Panc1 (cell line): ENCODE measurements around the gene NCBP2L. TPM values are rescaled to one million over a fixed set of nuclear protein-coding genes. Genes with fewer than 3 reads are reported as not detected.

ENCODE experiments used
- ATAC-seq: fragments of 200-7000 bp; cut with Tn5 transposase; 2 replicates; pipeline ENCODE4 v1.9.1; 2020; ENCODE audit warnings: mild to moderate bottlenecking, moderate library complexity
- BruUV-seq: library from RNA; stranded (reverse); fragments of 400-500 nt; replicated peaks from 2 replicates; lab custom pipeline; 2021; lab: Mats Ljungman, UMichigan
- CTCF ChIA-PET: fragments of 300-600 bp; sonication (Branson Sonifier 250); formaldehyde crosslinking; loops from one replicate; lab custom pipeline; 2022; ENCODE audit warnings: antibody characterized with exemption; lab: Charles Lee
- POLR2A ChIA-PET: fragments of 300-600 bp; sonication (Branson Sonifier 250); formaldehyde crosslinking; loops from one replicate; lab custom pipeline; 2022; ENCODE audit warnings: antibody characterized with exemption; lab: Charles Lee
- DNase-seq: peaks from one replicate; pipeline ENCODE4 v3.0.0-alpha.2; 2010; ENCODE audit warnings: low read depth, low spot score
- H3K27ac ChIP-seq: 2 replicates; pipeline ENCODE4 v1.5.1; 2011; ENCODE audit warnings: mild to moderate bottlenecking, low read length, inconsistent platforms
- H3K27me3 ChIP-seq: fragments of 200-500 bp; sonication (Bioruptor generic); 2 replicates; pipeline ENCODE4 v1.6.0; 2014; ENCODE audit warnings: low read length, inconsistent platforms; ENCODE audit not compliant: control insufficient read depth, insufficient read depth
- H3K36me3 ChIP-seq: fragments of 200-500 bp; sonication (Bioruptor generic); 2 replicates; pipeline ENCODE4 v1.5.1; 2014; ENCODE audit warnings: inconsistent platforms, mild to moderate bottlenecking, low read length, moderate library complexity; ENCODE audit not compliant: control insufficient read depth, insufficient read depth
- H3K4me1 ChIP-seq: 2 replicates; pipeline ENCODE4 v1.5.1; 2011; ENCODE audit warnings: inconsistent platforms, mild to moderate bottlenecking, low read length, moderate library complexity; ENCODE audit not compliant: control insufficient read depth, insufficient read depth
- H3K4me3 ChIP-seq, 2 experiments: 2 replicates each; pipeline ENCODE4 v1.5.1; 2011 to 2012; ENCODE audit warnings: low read depth in 2 of 2, low read length in 2 of 2, mild to moderate bottlenecking in 2 of 2, inconsistent platforms in 1 of 2, moderate library complexity in 1 of 2
- H3K9me3 ChIP-seq: fragments of 200-500 bp; sonication (Bioruptor generic); 2 replicates; pipeline ENCODE4 v1.5.1; 2014; ENCODE audit warnings: low read depth, mild to moderate bottlenecking, inconsistent platforms, low read length, moderate library complexity; ENCODE audit not compliant: control insufficient read depth, insufficient read depth
- CTCF ChIP-seq: fragments of 450-650 bp; IDR thresholded peaks from 2 replicates; pipeline ENCODE4 v1.5.1; 2017; ENCODE audit warnings: mild to moderate bottlenecking
- POLR2AphosphoS5 ChIP-seq: IDR thresholded peaks from 2 replicates; pipeline ENCODE4 v1.6.1; 2012; ENCODE audit warnings: mild to moderate bottlenecking, low read depth, low read length, moderate library complexity
- REST ChIP-seq, 2 experiments: IDR thresholded peaks; 2 replicates each; pipeline ENCODE4 v1.6.1; 2011 to 2012; ENCODE audit warnings: low read depth in 2 of 2, control low read depth in 1 of 2, low read length in 1 of 2, mild to moderate bottlenecking in 1 of 2, moderate library complexity in 1 of 2; ENCODE audit not compliant: insufficient read depth in 1 of 2
- SIN3A ChIP-seq: IDR thresholded peaks from 2 replicates; pipeline ENCODE4 v1.6.1; 2012; ENCODE audit warnings: low read depth, mild to moderate bottlenecking, low read length, moderate library complexity, borderline replicate concordance; ENCODE audit not compliant: insufficient read depth
- TCF7L2 ChIP-seq: IDR thresholded peaks from 2 replicates; pipeline ENCODE4 v1.6.1; 2011; ENCODE audit warnings: mild to moderate bottlenecking, low read depth, low read length, inconsistent platforms
- in situ Hi-C: cut with HindIII; loops from 2 replicates; pipeline ENCODE4 v1.10.0; 2016; ENCODE audit warnings: low sequenced_read_pairs, low pct_unique_long_range_greater_than_20kb
- intact Hi-C: fragments of 100-400 bp; cut with micrococcal nuclease; formaldehyde crosslinking; loops from one replicate; pipeline ENCODE4 v1.10.0; 2022; ENCODE audit not compliant: unreplicated experiment
- total RNA-seq: library from RNA; stranded (reverse); gene quantifications from one replicate; pipeline ENCODE4 v1.2.1, GENCODE V29; 2021; ENCODE audit not compliant: unreplicated experiment

Gene NCBP2L
- total RNA-seq, 1 experiment from 2014 or later, result not detected

- in situ Hi-C loops, result no loop called here
- Histone ChIP-seq H3K27ac (no peak overlapping the region), H3K4me1 (peaks cover 7% of the 10 kb centered on the region), H3K4me3 (no peak overlapping the region), H3K27me3 (peaks cover 3% of the 10 kb centered on the region), H3K9me3 (no peaks in the 10 kb centered on the region), H3K36me3 (no peaks in the 10 kb centered on the region)
- intact Hi-C loops, result loop anchor here (10.0 kb wide), 1 partner anchor 238 kb away; no protein-coding TSS in a partner anchor
- no peak for ATAC-seq
- ChIA-PET CTCF (no interaction called here), POLR2A (no interaction called here)
- TF ChIP-seq TCF7L2, result no peak
- TF ChIP-seq POLR2AphosphoS5, result no peak
- TF ChIP-seq CTCF, result no peak
- TF ChIP-seq SIN3A, result no peak
- no peak for TF ChIP-seq REST (IDR thresholded peaks at IDR 0.05; ENCODE audit: insufficient read depth in 1 of 2, low read depth in 2 of 2, low read length in 1 of 2)
- DNase-seq, result no peak
- BruUV-seq, result no TSS peak
These were observed 4.3 kb upstream of the NCBP2L start for GRCh38 chrX:107773206-107773605.

- Histone ChIP-seq H3K27me3 (peaks cover 3% of the 10 kb centered on the region), H3K36me3 (no peaks in the 10 kb centered on the region), H3K9me3 (no peaks in the 10 kb centered on the region), H3K4me3 (no peak overlapping the region), H3K27ac (no peak overlapping the region), H3K4me1 (peaks cover 7% of the 10 kb centered on the region)
- intact Hi-C loops (loop anchor here (10.0 kb wide), 1 partner anchor 239 kb away; no protein-coding TSS in a partner anchor), in situ Hi-C loops (no loop called here)
- ChIA-PET POLR2A (no interaction called here), CTCF (no interaction called here)
- no TSS peak for BruUV-seq
- TF ChIP-seq POLR2AphosphoS5 (no peak), REST (IDR thresholded peaks at IDR 0.05; ENCODE audit: insufficient read depth in 1 of 2, low read depth in 2 of 2, low read length in 1 of 2) (no peak), CTCF (no peak), SIN3A (no peak), TCF7L2 (no peak)
- ATAC-seq (no peak), DNase-seq (no peak)
These were observed 3.6 kb upstream of the NCBP2L start for GRCh38 chrX:107773906-107774435.
